ENCODE results near the gene MARVELD3.

Gene MARVELD3

GRCh38 chr16:71623597-71623996 is 2.4 kb upstream of the MARVELD3 start:
- no peak for DNase-seq (ENCODE audit: low read depth)

GRCh38 chr16:71625113-71625850 is 702 bp upstream of the MARVELD3 start:
- no peak for DNase-seq (ENCODE audit: low read depth)

- no peak for DNase-seq (ENCODE audit: low read depth)
Observed at GRCh38 chr16:71626858-71627213, 852 bp downstream of the MARVELD3 start.

GRCh38 chr16:71627731-71628181 is 1.8 kb downstream of the MARVELD3 start:
- DNase-seq (ENCODE audit: low read depth): no peak

- DNase-seq (ENCODE audit: low read depth): no peak
Observed at GRCh38 chr16:71628810-71629209, 2.8 kb downstream of the MARVELD3 start.

GRCh38 chr16:71629278-71630016 is 3.5 kb downstream of the MARVELD3 start:
- DNase-seq (ENCODE audit: low read depth): no peak

GRCh38 chr16:71630808-71631207 is 4.8 kb downstream of the MARVELD3 start:
- no peak for DNase-seq (ENCODE audit: low read depth)

- DNase-seq (ENCODE audit: low read depth): no peak
Observed at GRCh38 chr16:71631776-71632175, 5.8 kb downstream of the MARVELD3 start.

GRCh38 chr16:71635632-71636031 is 9.6 kb downstream of the MARVELD3 start:
- no peak for DNase-seq (ENCODE audit: low read depth)

- no peak for DNase-seq (ENCODE audit: low read depth)
Observed at GRCh38 chr16:71637398-71637797, 11.4 kb downstream of the MARVELD3 start.

- DNase-seq (ENCODE audit: low read depth): no peak
Observed at GRCh38 chr16:71645450-71645849, 19.5 kb downstream of the MARVELD3 start.

- no peak for DNase-seq (ENCODE audit: low read depth)
Observed at GRCh38 chr16:71647391-71647790, 21.4 kb downstream of the MARVELD3 start.

GRCh38 chr16:71648162-71648561 is 22.2 kb downstream of the MARVELD3 start:
- DNase-seq (ENCODE audit: low read depth): no peak

GRCh38 chr16:71648921-71649320 is 22.9 kb downstream of the MARVELD3 start:
- DNase-seq (ENCODE audit: low read depth): no peak

- DNase-seq (ENCODE audit: low read depth): no peak
Observed at GRCh38 chr16:71649704-71650103, 23.7 kb downstream of the MARVELD3 start.

- no peak for DNase-seq (ENCODE audit: low read depth)
Observed at GRCh38 chr16:71658771-71659170, 32.8 kb downstream of the MARVELD3 start.

GRCh38 chr16:71659471-71659870 is 33.5 kb downstream of the MARVELD3 start:
- DNase-seq (ENCODE audit: low read depth): no peak

GRCh38 chr16:71666264-71666663 is 40.3 kb downstream of the MARVELD3 start:
- no peak for DNase-seq (ENCODE audit: low read depth)

- no peak for DNase-seq (ENCODE audit: low read depth)
Observed at GRCh38 chr16:71666928-71667707, 41.1 kb downstream of the MARVELD3 start.

- DNase-seq (ENCODE audit: low read depth): no peak
Observed at GRCh38 chr16:71669926-71670536, 44.0 kb downstream of the MARVELD3 start.

- DNase-seq (ENCODE audit: low read depth): no peak
Observed at GRCh38 chr16:71670537-71670936, 44.6 kb downstream of the MARVELD3 start.

GRCh38 chr16:71671165-71671564 is 45.2 kb downstream of the MARVELD3 start:
- DNase-seq (ENCODE audit: low read depth): no peak
